ENCODE results near the gene CUEDC1. TPM values are rescaled to one million over a fixed set of nuclear protein-coding genes. Genes with fewer than 3 reads are reported as not detected.

Gene CUEDC1
- total and polyA plus RNA-seq, 9 of the 15 experiments (the other 6 are each of a cell fraction or from before 2014, with no cell fraction given) = 0.20 to 4.1 (median 1.6) TPM; not detected in 1

GRCh38 chr17:57832314-57833178, 122.7 kb downstream of the CUEDC1 start:
- peaks cover under 1 to 3% of the 10 kb centered on the region in 2 experiments; a peak in 3 of 5 replicates for H3K27me3 ChIP-seq (ENCODE audit: control insufficient read depth in 2 of 2, insufficient read depth in 2 of 2, low read length in 2 of 2)
- peak overlapping the region; percentile 82 for H2AFZ ChIP-seq (ENCODE audit: low read depth, low read length)
- 0 out of 4 replicates have a peak overlapping the region, but pooled peaks of 1 of the 2 experiments have one; percentile 5 for H3K9ac ChIP-seq (ENCODE audit: insufficient read depth in 1 of 2, low read depth in 2 of 2, low read length in 2 of 2)
- TF ChIP-seq THAP7 (CRISPR knock-in tag; IDR thresholded peaks at IDR 0.05) = no peak
- TF ChIP-seq SETDB1 (IDR thresholded peaks at IDR 0.05; ENCODE audit: low read length) = no peak
- no peak for TF ChIP-seq FIP1L1 (IDR thresholded peaks at IDR 0.05; ENCODE audit: low read depth, low read length, poor library complexity, severe bottlenecking)
- TF ChIP-seq CHD4 (IDR thresholded peaks at IDR 0.05; ENCODE audit: insufficient read depth, insufficient replicate concordance, low read depth, low read length, poor library complexity, severe bottlenecking) = no peak
- no peak for TF ChIP-seq HMGXB4 (CRISPR knock-in tag; IDR thresholded peaks at IDR 0.05)
- no peak for TF ChIP-seq BRD9 (IDR thresholded peaks at IDR 0.05; ENCODE audit: low read depth, partially characterized antibody)
- TF ChIP-seq ATF3 (IDR thresholded peaks at IDR 0.05) = no peak
- TF ChIP-seq ATF3 (CRISPR knock-in tag; conservative IDR thresholded peaks at IDR 0.05) = no peak
- no peak for TF ChIP-seq ZBED1 (IDR thresholded peaks at IDR 0.05)
- TF ChIP-seq ZNF175 (CRISPR knock-in tag; IDR thresholded peaks at IDR 0.05; ENCODE audit: low read depth) = no peak
- no peak for TF ChIP-seq DMBX1 (CRISPR knock-in tag; IDR thresholded peaks at IDR 0.05; ENCODE audit: borderline replicate concordance)
- no peak for TF ChIP-seq ETV1 (tag; conservative IDR thresholded peaks at IDR 0.05; ENCODE audit: low read depth)
- no peak for TF ChIP-seq HDAC8 (tag; IDR thresholded peaks at IDR 0.05)
- no peaks in the 10 kb centered on the region for H3K79me2 ChIP-seq (ENCODE audit: control insufficient read depth, insufficient read depth, low read length)
- no peaks in the 10 kb centered on the region for H4K20me1 ChIP-seq (replicated peaks; ENCODE audit: control insufficient read depth, insufficient read depth, low read length)
- intact Hi-C loops (cut with micrococcal nuclease) (loop anchor here (5.0 kb wide), 2 partner anchors 235 to 700 kb away; no protein-coding TSS in a partner anchor), in situ Hi-C loops (cut with MboI) (no loop called here)
- H3K36me3 ChIP-seq (ENCODE audit: control insufficient read depth, insufficient read depth, low read length) = no peaks in the 10 kb centered on the region
- no peak for DNase-seq (ENCODE audit: extremely low read depth in 1 of 4, low spot score in 3 of 4)
- ChIA-PET POLR2A (no interaction called here), CTCF (ENCODE audit: low intra/inter-chr PET ratio) (interaction anchor here (1.4 to 1.6 kb wide), 2 partner anchors 702 kb away, joined by 3 to 5 read pairs; no protein-coding TSS in a partner anchor)
- 0 out of 5 replicates have a peak, but pooled peaks cover 0 to 3% of the 10 kb centered on the region in 2 experiments for H3K4me1 ChIP-seq (replicated peaks in 1 of 2; ENCODE audit: control insufficient read depth in 2 of 2, insufficient read depth in 2 of 2, low read length in 2 of 2)
- no peaks in the 10 kb centered on the region for H3K9me3 ChIP-seq (replicated peaks; ENCODE audit: control insufficient read depth, insufficient read depth, low read depth, low read length)
- H3K4me2 ChIP-seq (ENCODE audit: insufficient read depth, low read length) = peak overlapping the region; percentile 27; the same call in 1 of the 2 replicates
- 39% methylated on average over 12 of the region's 12 CpGs for WGBS (ENCODE audit: insufficient coverage, low coverage, missing lambda C conversion rate)
- ATAC-seq = peak; percentile 24; the same call in 2 of the 3 replicates
- FAIRE-seq = peak; percentile 55
- no peak overlapping the region for H3K27ac ChIP-seq (ENCODE audit: extremely low read depth, low read depth, low read length)
- peaks cover 3% of the 10 kb centered on the region for H3K9me1 ChIP-seq (ENCODE audit: control insufficient read depth, insufficient read depth, low read length)
- BruUV-seq (replicated peaks) = no TSS peak
- no peak overlapping the region for H3K4me3 ChIP-seq
